ENCODE measurements around the gene RASSF1. TPM values are rescaled to one million over a fixed set of nuclear protein-coding genes. Genes with fewer than 3 reads are reported as not detected.

RASSF1 gene
- polyA plus RNA-seq, 2 of the 4 experiments (the other 2 are of a cell fraction) = 14.4 to 15.4 TPM

DNA sequence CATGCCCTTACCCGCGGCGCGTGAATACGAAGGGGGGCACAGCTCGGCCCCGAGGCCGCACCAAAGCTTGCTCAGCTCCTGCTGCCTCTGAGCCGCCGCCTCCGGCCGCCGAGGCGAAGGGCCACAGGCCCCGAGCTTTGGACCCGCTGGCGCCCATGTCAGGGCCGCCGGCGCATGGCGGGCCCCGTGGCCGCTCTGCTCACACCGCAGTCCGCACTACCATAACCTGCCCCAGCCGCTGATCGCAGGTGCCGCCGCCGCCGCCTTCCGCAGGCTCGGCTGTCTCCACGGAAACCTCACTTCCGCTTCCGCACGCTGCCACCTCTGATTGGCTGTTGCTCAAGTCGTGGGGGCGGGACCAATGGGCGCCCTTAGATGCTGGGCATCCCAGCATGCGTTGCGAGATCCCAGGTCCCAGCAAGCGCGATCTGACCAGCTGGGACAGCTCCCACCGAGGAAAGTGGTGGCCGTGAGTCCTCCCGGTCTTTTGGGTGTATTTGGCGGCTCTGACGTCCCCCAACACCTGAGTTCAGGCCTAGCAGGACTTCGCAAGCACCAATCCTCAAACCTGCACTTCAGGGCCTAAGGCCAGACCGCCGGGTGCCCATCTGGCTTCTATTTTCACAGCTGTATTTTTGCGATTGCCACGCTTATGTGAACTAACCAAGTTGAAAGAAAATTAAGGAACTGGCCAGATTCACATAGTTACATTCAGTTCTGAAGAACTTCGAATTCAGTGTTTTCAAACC lies 12.5 kb downstream of the RASSF1 start, which contains the start of gene TUSC2:
Gene TUSC2 (minus strand): TSS at position 281 of the 749 bp plus-strand sequence. CDS start 124 bp downstream, at position 157.
- 8% methylated on average over 11 of the region's 55 CpGs for WGBS (ENCODE audit: missing lambda C conversion rate)
- POLR2A ChIA-PET = interaction anchor here (0.6 to 2.1 kb wide), 5 partner anchors 9 to 68 kb away, joined by 3 to 27 read pairs (median 12); partner anchors contain the start of genes CYB561D2, IFRD2 and NPRL2
- Histone ChIP-seq H3K4me2 (peak within 1 kb of the TSS; percentile 95), H3K27ac (peak within 1 kb of the TSS; percentile 77 to 98), H3K4me3 (peak within 1 kb of the TSS; percentile 71), H3K4me1 (peaks cover 16% of the 10 kb centered on the region), H3K9me3 (no peaks in the 10 kb centered on the region)
- no peak for FAIRE-seq
- TF ChIP-seq HOXB13 (CRISPR knock-in tag; IDR thresholded peaks at IDR 0.05; ENCODE audit: low read depth) (no peak), HOXA7 (CRISPR knock-in tag; IDR thresholded peaks at IDR 0.05) (no peak), POLR2A (IDR thresholded peaks at IDR 0.05; ENCODE audit: low read length) (peak; percentile 72), ZNF302 (CRISPR knock-in tag; IDR thresholded peaks at IDR 0.05) (no peak), CBX8 (IDR thresholded peaks at IDR 0.05) (no peak), KDM5A (IDR thresholded peaks at IDR 0.05) (peak; percentile 42), JUN (IDR thresholded peaks at IDR 0.05) (peak in 1 of 2 experiments; percentile 43; a peak in 1 of 5 replicates), RAD21 (conservative IDR thresholded peaks at IDR 0.05 in 1 of 2, IDR thresholded peaks at IDR 0.05 in 1 of 2) (no peak), FOSB (CRISPR knock-in tag; IDR thresholded peaks at IDR 0.05) (0 out of 2 replicates have a peak, but pooled peaks have one; percentile 31), PHF8 (IDR thresholded peaks at IDR 0.05; ENCODE audit: borderline replicate concordance, low read depth) (peak; percentile 39; the same call in 1 of the 2 replicates), MYC (IDR thresholded peaks at IDR 0.05; ENCODE audit: borderline replicate concordance, low read length) (no peak), RCOR1 (IDR thresholded peaks at IDR 0.05; ENCODE audit: low read depth, low read length) (no peak), HOXB5 (CRISPR knock-in tag; IDR thresholded peaks at IDR 0.05) (no peak), MAZ (IDR thresholded peaks at IDR 0.05; ENCODE audit: borderline replicate concordance, low read depth, low read length) (no peak)
- TF ChIP-seq, protein P1, sequence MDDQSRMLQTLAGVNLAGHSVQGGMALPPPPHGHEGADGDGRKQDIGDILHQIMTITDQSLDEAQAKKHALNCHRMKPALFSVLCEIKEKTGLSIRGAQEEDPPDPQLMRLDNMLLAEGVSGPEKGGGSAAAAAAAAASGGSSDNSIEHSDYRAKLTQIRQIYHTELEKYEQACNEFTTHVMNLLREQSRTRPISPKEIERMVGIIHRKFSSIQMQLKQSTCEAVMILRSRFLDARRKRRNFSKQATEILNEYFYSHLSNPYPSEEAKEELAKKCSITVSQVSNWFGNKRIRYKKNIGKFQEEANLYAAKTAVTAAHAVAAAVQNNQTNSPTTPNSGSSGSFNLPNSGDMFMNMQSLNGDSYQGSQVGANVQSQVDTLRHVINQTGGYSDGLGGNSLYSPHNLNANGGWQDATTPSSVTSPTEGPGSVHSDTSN (IDR thresholded peaks at IDR 0.05) = peak; percentile 24
- TF ChIP-seq, protein P2, sequence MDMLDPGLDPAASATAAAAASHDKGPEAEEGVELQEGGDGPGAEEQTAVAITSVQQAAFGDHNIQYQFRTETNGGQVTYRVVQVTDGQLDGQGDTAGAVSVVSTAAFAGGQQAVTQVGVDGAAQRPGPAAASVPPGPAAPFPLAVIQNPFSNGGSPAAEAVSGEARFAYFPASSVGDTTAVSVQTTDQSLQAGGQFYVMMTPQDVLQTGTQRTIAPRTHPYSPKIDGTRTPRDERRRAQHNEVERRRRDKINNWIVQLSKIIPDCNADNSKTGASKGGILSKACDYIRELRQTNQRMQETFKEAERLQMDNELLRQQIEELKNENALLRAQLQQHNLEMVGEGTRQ (IDR thresholded peaks at IDR 0.05) = no peak
- TF ChIP-seq, protein P3, sequence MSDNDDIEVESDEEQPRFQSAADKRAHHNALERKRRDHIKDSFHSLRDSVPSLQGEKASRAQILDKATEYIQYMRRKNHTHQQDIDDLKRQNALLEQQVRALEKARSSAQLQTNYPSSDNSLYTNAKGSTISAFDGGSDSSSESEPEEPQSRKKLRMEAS (IDR thresholded peaks at IDR 0.05) = peak; percentile 36; the same call in 1 of the 2 replicates
- TF ChIP-seq, protein P4, sequence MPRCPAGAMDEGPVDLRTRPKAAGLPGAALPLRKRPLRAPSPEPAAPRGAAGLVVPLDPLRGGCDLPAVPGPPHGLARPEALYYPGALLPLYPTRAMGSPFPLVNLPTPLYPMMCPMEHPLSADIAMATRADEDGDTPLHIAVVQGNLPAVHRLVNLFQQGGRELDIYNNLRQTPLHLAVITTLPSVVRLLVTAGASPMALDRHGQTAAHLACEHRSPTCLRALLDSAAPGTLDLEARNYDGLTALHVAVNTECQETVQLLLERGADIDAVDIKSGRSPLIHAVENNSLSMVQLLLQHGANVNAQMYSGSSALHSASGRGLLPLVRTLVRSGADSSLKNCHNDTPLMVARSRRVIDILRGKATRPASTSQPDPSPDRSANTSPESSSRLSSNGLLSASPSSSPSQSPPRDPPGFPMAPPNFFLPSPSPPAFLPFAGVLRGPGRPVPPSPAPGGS (IDR thresholded peaks at IDR 0.05) = peak; percentile 29; the same call in 1 of the 3 replicates
- CTCF ChIA-PET = interaction anchor here (0.6 to 1.9 kb wide), 7 partner anchors 10 to 134 kb away, joined by 3 to 8 read pairs (median 3); no protein-coding TSS in a partner anchor
- peak; percentile 93 to 96 for DNase-seq (ENCODE audit: low read depth in 1 of 2, low spot score in 1 of 2)
- peak; percentile 82 to 91 for ATAC-seq

DNA sequence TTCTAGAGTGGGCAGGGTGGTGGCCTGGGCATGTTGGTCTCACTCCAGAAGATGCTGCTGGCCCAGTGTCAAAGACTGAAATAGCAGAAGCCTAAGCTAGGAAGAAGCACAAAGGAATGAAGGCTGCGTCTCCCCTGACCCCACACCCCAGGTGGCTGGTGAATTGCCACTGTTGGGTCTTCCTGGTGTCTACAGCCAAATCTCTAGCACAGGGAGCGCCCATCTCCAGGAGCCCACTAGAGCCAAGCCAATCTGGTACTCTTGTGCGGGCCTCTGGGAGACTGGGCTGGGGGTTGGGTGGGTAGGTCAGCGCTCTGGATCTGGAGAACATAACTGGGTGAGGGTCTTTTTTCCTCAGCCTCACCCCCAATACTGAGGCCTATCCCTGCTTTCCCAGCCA lies 13.5 kb downstream of the RASSF1 start:
- no peak for FAIRE-seq
- Histone ChIP-seq H3K4me3 (peak overlapping the region; percentile 71), H3K27ac (peak overlapping the region; percentile 77 to 98), H3K4me1 (peaks cover 17% of the 10 kb centered on the region), H3K4me2 (peak overlapping the region; percentile 86), H3K9me3 (no peaks in the 10 kb centered on the region)
- ChIA-PET POLR2A (interaction anchor here (2.1 kb wide), 1 partner anchor 10 kb away, joined by 27 read pairs; no protein-coding TSS in a partner anchor), CTCF (interaction anchor here (1.3 to 1.9 kb wide), 4 partner anchors 9 to 133 kb away, joined by 3 to 8 read pairs (median 4); no protein-coding TSS in a partner anchor)
- TF ChIP-seq, protein P5, sequence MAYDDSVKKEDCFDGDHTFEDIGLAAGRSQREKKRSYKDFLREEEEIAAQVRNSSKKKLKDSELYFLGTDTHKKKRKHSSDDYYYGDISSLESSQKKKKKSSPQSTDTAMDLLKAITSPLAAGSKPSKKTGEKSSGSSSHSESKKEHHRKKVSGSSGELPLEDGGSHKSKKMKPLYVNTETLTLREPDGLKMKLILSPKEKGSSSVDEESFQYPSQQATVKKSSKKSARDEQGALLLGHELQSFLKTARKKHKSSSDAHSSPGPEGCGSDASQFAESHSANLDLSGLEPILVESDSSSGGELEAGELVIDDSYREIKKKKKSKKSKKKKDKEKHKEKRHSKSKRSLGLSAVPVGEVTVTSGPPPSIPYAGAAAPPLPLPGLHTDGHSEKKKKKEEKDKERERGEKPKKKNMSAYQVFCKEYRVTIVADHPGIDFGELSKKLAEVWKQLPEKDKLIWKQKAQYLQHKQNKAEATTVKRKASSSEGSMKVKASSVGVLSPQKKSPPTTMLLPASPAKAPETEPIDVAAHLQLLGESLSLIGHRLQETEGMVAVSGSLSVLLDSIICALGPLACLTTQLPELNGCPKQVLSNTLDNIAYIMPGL (CRISPR knock-in tag; IDR thresholded peaks at IDR 0.05; ENCODE audit: borderline replicate concordance) = no peak
- no peak for TF ChIP-seq CHD2 (IDR thresholded peaks at IDR 0.05; ENCODE audit: low read length, partially characterized antibody)
- no peak for TF ChIP-seq HOXB5 (CRISPR knock-in tag; IDR thresholded peaks at IDR 0.05)
- TF ChIP-seq ZSCAN20 (CRISPR knock-in tag; IDR thresholded peaks at IDR 0.05) = no peak
- no peak for TF ChIP-seq PHF8 (IDR thresholded peaks at IDR 0.05; ENCODE audit: borderline replicate concordance, low read depth)
- WGBS (ENCODE audit: missing lambda C conversion rate) = 50% methylated on average over 3 of the region's 4 CpGs
- no peak for ATAC-seq
- no peak for DNase-seq (ENCODE audit: low read depth in 1 of 2, low spot score in 1 of 2)
